ENCODE data around the gene NR1I2. TPM values are rescaled to one million over a fixed set of nuclear protein-coding genes. Genes with fewer than 3 reads are reported as not detected.

NR1I2 gene
- total and polyA plus RNA-seq, 2 donors (not counting 3 experiments of a cell fraction or from before 2014, with no cell fraction given) = 0.03 TPM; not detected in 1

DNA sequence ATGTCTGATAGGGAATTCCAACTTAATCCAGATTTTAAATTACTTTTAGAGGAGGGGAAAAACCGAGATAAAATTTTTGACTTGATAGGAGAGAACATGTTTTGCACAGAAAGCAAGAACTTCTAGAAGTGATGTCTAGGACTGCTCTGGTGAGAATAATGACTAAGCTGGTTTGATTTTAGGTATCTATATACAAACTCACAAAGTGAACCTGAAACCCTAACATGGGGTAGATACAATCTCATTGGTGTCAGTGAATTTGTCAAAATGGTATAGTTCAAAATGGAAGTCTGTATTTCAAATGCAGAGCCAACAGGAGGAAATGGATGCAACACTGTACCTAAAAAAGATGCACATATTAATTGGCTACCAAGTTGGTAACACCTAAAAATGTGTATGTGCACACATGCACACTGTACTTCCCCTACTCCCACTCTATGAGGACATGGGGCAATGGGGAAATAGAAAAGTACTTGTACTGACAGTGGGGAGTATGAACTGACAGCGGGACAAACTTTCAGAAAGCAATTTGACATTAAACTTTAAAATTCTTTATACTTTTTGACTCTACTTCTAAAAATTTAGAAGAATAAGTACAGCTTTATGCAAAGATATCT is 53.0 kb downstream of the NR1I2 start:
- no peak overlapping the region for H3K9ac ChIP-seq (replicated peaks; ENCODE audit: extremely low read depth, insufficient read depth, low read length)
- TF ChIP-seq POLR2A (IDR thresholded peaks at IDR 0.05; ENCODE audit: low read depth, low read length) = no peak
- TF ChIP-seq POLR2AphosphoS5 (IDR thresholded peaks at IDR 0.05; ENCODE audit: insufficient read depth, low read depth, low read length) = no peak
- TF ChIP-seq MYC (IDR thresholded peaks at IDR 0.05; ENCODE audit: low read depth, low read length) = no peak
- TF ChIP-seq, protein P1, sequence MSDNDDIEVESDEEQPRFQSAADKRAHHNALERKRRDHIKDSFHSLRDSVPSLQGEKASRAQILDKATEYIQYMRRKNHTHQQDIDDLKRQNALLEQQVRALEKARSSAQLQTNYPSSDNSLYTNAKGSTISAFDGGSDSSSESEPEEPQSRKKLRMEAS (IDR thresholded peaks at IDR 0.05; ENCODE audit: insufficient read depth, insufficient read length) = no peak
- TF ChIP-seq FOS (IDR thresholded peaks at IDR 0.05; ENCODE audit: borderline replicate concordance, insufficient read depth, low read length) = no peak
- TF ChIP-seq, protein P2, sequence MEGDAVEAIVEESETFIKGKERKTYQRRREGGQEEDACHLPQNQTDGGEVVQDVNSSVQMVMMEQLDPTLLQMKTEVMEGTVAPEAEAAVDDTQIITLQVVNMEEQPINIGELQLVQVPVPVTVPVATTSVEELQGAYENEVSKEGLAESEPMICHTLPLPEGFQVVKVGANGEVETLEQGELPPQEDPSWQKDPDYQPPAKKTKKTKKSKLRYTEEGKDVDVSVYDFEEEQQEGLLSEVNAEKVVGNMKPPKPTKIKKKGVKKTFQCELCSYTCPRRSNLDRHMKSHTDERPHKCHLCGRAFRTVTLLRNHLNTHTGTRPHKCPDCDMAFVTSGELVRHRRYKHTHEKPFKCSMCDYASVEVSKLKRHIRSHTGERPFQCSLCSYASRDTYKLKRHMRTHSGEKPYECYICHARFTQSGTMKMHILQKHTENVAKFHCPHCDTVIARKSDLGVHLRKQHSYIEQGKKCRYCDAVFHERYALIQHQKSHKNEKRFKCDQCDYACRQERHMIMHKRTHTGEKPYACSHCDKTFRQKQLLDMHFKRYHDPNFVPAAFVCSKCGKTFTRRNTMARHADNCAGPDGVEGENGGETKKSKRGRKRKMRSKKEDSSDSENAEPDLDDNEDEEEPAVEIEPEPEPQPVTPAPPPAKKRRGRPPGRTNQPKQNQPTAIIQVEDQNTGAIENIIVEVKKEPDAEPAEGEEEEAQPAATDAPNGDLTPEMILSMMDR (IDR thresholded peaks at IDR 0.05; ENCODE audit: extremely low read depth in 1 of 2, insufficient read depth in 1 of 2, low read depth in 1 of 2, low read length in 2 of 2) = no peak
- TF ChIP-seq GATA2 (IDR thresholded peaks at IDR 0.05; ENCODE audit: insufficient read depth, insufficient read length, low read depth, low read length) = no peak
- TF ChIP-seq JUN (IDR thresholded peaks at IDR 0.05; ENCODE audit: borderline replicate concordance, insufficient read depth, insufficient read length, low read depth) = no peak
- no peak for TF ChIP-seq EZH2 (IDR thresholded peaks at IDR 0.05; ENCODE audit: borderline replicate concordance, low read depth, low read length, severe bottlenecking)
- no peaks in the 10 kb centered on the region for H3K9me3 ChIP-seq (replicated peaks; ENCODE audit: control insufficient read depth, insufficient read depth, low read length)
- H3K4me1 ChIP-seq (ENCODE audit: control insufficient read depth, extremely low read depth, insufficient read depth, low read length) = no peaks in the 10 kb centered on the region
- DNase-seq (ENCODE audit: low read depth, low spot score) (no peak), FAIRE-seq (no peak)
- no peak overlapping the region for H2AFZ ChIP-seq (ENCODE audit: low read depth, low read length)
- no peaks in the 10 kb centered on the region for H3K9me1 ChIP-seq (replicated peaks; ENCODE audit: control insufficient read depth, extremely low read depth, insufficient read depth, low read length)
- no peaks in the 10 kb centered on the region for H3K36me3 ChIP-seq (ENCODE audit: control insufficient read depth in 2 of 2, extremely low read depth in 1 of 2, insufficient read depth in 2 of 2, low read length in 2 of 2)
- H3K27me3 ChIP-seq (ENCODE audit: control insufficient read depth in 2 of 2, insufficient read depth in 2 of 2, low read length in 2 of 2) = no peaks in the 10 kb centered on the region
- dilution Hi-C loops (cut with MboI; ENCODE audit: extremely low pct_ligation_motif_present, low sequenced_read_pairs) (no loop called here), intact Hi-C loops (cut with micrococcal nuclease) (no loop called here)
- H4K20me1 ChIP-seq (replicated peaks; ENCODE audit: control insufficient read depth, extremely low read depth, insufficient read depth, low read length) = peaks cover 2% of the 10 kb centered on the region
- H3K27ac ChIP-seq (ENCODE audit: insufficient read depth, low read depth, low read length) = no peak overlapping the region
- no peak overlapping the region for H3K4me2 ChIP-seq (ENCODE audit: insufficient read depth, low read length)
- BruUV-seq (replicated peaks) = no TSS peak
- H3K79me2 ChIP-seq (ENCODE audit: control insufficient read depth, insufficient read depth, low read length) = no peaks in the 10 kb centered on the region
- no peak overlapping the region for H3K4me3 ChIP-seq (replicated peaks in 1 of 3; ENCODE audit: insufficient read depth in 1 of 3, low read depth in 1 of 3, low read length in 3 of 3)
- POLR2A ChIA-PET = no interaction called here
- CTCF ChIA-PET = no interaction called here
